GM21825 (cell line): ENCODE results near the gene PCNX3.

Experiments
- ATAC-seq: cut with Tn5 transposase; IDR thresholded peaks from one replicate; pipeline ENCODE4 v1.9.1; 2021; ENCODE audit warnings: mild to moderate bottlenecking, moderate library complexity; ENCODE audit not compliant: unreplicated experiment

PCNX3 gene

DNA sequence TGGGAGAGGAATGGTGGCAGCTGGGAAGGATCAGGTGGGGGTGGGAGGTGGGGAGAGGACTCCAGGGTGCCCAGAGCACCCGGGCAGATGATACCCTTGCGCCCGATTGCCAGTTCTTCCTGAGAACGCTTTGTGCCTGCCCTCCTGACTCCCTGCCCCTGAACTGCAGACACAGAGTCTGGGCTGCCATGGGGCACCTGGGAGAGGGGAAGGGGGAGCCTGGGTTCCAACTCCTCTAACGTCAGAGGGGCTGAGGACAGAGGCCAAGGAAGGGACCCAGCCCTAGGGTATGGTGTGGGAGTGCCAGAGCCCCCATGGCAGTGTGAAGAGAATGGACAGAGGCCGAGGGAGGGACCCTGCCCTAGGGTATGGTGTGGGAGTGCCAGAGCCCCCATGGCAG lies 19.1 kb upstream of the PCNX3 start:
- ATAC-seq = no peak

DNA sequence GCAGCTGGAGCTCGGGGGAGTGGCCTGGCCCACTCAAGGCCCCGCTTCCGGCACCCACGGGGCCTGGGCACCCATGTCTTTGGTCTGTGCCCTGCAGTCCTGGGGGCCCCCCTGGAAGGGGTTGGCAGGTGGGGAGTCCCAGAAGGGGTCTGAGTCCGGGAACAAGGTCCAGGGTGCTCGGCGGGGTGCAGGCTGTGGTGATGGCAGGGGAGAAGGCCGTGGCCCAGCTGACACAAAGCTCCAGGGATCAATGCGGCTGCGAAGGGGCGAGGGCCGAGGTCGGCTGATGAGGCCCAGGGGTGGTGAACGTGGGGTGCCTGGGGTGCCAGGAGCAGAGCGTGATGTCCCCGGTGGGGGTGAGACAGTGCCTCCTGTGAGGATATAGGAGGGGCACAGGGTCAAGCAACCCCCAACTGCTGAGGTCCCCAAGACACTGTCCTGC lies 17.3 kb upstream of the PCNX3 start:
- no peak for ATAC-seq

DNA sequence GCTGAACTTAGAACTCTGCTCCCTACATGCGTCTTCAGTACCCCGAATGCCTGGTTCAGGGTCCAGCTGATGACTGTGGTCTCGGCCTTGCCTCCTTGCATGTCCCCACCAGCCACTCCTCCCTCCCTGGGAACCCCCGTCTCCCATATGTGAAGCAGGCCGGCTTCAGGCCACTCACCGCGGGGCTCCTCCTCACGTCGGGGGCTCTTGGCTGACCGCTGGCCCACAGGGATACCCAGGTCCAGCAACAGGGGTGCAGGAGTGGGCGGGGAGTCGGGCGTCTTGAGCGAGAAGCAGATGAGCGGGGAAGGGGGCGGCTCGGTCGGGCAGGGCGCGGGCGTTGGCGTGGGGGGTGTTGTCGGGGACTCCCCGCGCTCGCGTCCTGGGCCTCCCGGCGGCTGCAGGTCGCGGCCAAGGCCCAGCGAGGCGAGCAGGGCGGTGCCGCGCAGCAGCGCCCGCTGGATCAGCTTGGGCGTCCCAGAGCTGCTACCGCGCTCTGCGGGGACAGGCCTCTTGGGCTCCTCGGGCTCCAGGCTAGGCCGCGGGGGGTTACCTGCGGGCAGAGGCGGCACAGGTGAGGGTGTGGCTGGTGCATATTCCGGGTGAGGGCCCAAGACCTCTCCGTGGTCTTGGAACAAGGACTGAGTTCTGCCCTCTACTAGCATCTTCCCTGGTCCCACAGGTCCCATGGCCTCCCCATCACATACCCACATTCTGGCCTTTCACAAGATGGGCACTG lies 16.2 kb upstream of the PCNX3 start:
- ATAC-seq = no peak

DNA sequence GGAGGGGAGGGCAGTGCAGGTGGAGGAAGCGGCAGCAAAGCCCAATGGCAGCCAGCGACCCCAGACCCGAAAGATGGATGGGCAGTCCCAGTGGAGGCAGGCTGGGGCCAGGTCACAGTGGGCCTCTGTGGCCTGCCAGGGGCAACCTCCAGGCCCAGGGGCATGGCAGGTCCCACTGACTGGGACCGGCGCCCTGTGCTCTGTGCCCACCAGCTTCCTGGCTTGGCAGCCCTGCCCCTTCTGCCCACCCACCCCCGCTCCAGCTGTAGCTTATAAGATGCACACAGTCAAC lies 15.7 kb upstream of the PCNX3 start:
- ATAC-seq = no peak

DNA sequence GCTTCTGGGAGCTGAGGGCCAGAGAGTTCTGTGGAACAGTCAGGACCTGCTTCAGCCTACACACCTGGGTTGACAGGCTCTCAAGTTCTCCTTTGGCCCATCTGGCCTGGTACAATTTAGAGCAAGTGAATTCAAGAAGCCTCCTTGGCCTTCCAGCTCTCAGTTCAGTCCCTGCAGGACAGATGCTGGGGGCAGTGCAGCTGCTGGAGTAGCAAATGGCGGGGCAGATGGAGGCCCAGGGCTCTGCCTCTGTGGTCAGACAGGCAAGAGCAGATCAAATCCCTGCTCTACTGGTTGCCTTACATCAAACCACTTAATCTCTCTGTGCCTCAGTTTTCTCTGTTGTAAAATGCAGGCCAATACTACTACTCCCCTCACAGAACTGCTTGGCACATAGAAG lies 11.3 kb upstream of the PCNX3 start:
- no peak for ATAC-seq

GRCh38 chr11:65606876-65607613 lies 8.5 kb upstream of the PCNX3 start:
- no peak for ATAC-seq

- ATAC-seq = no peak
Measured at GRCh38 chr11:65607614-65608426, 7.8 kb upstream of the PCNX3 start.

- ATAC-seq = no peak
Measured at GRCh38 chr11:65609229-65609628, 6.3 kb upstream of the PCNX3 start.

- ATAC-seq = no peak
Measured at GRCh38 chr11:65609665-65610064, 5.9 kb upstream of the PCNX3 start.

DNA sequence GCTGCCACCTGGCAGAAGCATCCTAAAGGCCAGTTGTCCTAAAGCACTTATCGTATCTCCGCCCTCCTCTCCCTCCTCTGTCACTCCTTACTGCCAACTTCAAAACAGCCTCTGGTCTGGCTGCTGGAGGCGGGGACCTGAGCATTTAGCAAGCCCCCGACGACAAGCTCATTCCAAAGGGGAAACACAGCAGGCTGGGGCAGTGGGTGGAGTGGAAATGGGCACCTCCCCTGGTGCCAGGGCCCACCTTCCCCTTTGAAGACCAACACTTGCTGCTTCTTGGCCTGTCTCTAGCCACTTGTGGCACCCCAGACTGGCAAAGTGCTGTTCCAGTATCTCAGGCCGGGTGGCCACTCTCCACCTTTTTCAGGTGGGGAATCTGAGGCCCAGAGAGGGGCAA lies 5.2 kb upstream of the PCNX3 start:
- ATAC-seq = no peak

GRCh38 chr11:65611028-65611757 lies 4.4 kb upstream of the PCNX3 start:
- ATAC-seq = no peak

DNA sequence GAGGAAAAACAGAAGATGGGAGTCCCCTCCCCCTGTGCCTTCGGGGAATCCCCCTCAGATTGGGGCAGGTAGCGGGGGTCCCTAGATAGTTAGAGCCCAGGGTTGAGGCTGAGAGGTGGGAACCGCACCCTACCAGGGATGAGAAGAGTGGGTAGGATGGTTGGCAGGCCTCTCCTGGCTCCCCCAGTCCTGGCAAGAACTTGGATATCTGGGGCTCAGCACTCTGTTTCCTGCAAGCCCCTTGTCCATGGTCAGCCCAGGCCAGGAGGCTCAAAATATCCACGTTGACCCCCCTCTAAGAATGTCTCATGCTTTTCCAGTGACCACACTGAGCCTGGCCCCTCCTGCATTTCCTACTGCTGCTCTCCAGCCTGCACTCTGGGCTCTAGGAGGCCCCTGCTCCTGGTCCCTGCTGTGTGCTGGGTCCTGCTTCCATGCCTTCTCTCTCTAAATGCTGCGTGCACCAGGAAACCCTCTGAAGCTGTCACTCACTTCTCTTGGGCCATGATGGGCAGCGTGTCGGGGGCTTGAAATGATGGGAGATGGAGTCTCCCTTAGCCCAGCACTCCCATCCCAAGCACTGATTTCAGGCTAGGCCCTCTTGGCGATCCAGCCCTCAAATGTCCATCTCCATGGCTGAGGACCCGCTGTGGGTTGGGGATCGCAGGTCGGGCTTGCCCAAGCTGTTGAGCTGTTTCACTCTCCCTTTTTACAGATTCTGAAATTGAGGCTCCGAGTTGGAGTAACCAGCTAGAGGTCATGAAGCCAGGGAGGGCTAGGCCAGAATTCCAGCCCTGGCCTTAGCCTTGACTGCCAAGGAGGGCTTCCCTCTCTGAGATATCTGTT lies 3.6 kb upstream of the PCNX3 start:
- ATAC-seq = no peak

GRCh38 chr11:65612691-65613090 lies 2.9 kb upstream of the PCNX3 start:
- no peak for ATAC-seq

GRCh38 chr11:65613091-65613928 lies 2.3 kb upstream of the PCNX3 start:
- ATAC-seq = no peak

GRCh38 chr11:65615950-65616574 lies 486 bp downstream of the PCNX3 start:
- peak; percentile 2 for ATAC-seq

- ATAC-seq = no peak
Measured at GRCh38 chr11:65616575-65617001, 1.0 kb downstream of the PCNX3 start.

GRCh38 chr11:65617136-65617850 lies 1.7 kb downstream of the PCNX3 start:
- ATAC-seq = no peak
